MM.1S (cell line): ENCODE measurements around the gene FXYD7.

Experiments used
- DNase-seq: peaks from one replicate; pipeline ENCODE4 v3.0.0-alpha.2; 2015
- H2AFZ ChIP-seq: fragments of 300-600 bp; sonication (generic); 2 replicates; pipeline ENCODE4 v1.6.0; 2016; ENCODE audit warnings: antibody characterized with exemption, low read length
- H3F3A ChIP-seq: fragments of 300-600 bp; sonication (generic); 2 replicates; pipeline ENCODE4 v1.6.1; 2016; ENCODE audit warnings: mild to moderate bottlenecking, antibody characterized with exemption, low read length, moderate library complexity, mixed read lengths; ENCODE audit not compliant: insufficient read depth
- H3K27ac ChIP-seq: fragments of 300-600 bp; sonication (generic); 2 replicates; pipeline ENCODE4 v1.5.1; 2016; ENCODE audit warnings: mild to moderate bottlenecking, low read length
- H3K27me3 ChIP-seq: fragments of 300-600 bp; sonication (generic); replicated peaks from 2 replicates; pipeline ENCODE4 v1.6.0; 2016; ENCODE audit warnings: low read length; ENCODE audit not compliant: insufficient read depth
- H3K36me3 ChIP-seq: fragments of 300-600 bp; sonication (generic); replicated peaks from 2 replicates; pipeline ENCODE4 v1.6.1; 2016; ENCODE audit warnings: mild to moderate bottlenecking, low read length, mixed read lengths; ENCODE audit not compliant: insufficient read depth
- H3K4me1 ChIP-seq: fragments of 300-600 bp; sonication (generic); 2 replicates; pipeline ENCODE4 v1.6.1; 2016; ENCODE audit warnings: low read length, mixed read lengths
- H3K4me2 ChIP-seq: fragments of 300-600 bp; sonication (generic); 2 replicates; pipeline ENCODE4 v1.6.0; 2016; ENCODE audit warnings: low read depth, low read length
- H3K4me3 ChIP-seq: fragments of 300-600 bp; sonication (generic); 2 replicates; pipeline ENCODE4 v1.5.1; 2016; ENCODE audit warnings: low read length, mixed read lengths
- H3K79me2 ChIP-seq: fragments of 300-600 bp; sonication (generic); 2 replicates; pipeline ENCODE4 v1.6.1; 2016; ENCODE audit warnings: mixed run types, low read length, mixed read lengths
- H3K9ac ChIP-seq: fragments of 300-600 bp; sonication (generic); 2 replicates; pipeline ENCODE4 v1.6.1; 2016; ENCODE audit warnings: low read length, mixed read lengths
- H3K9me2 ChIP-seq: fragments of 300-600 bp; sonication (generic); replicated peaks from 2 replicates; pipeline ENCODE4 v1.6.1; 2016; ENCODE audit warnings: mild to moderate bottlenecking, low read length, mixed read lengths; ENCODE audit not compliant: insufficient read depth
- H3K9me3 ChIP-seq: fragments of 300-600 bp; sonication (generic); replicated peaks from 2 replicates; pipeline ENCODE4 v1.6.1; 2016; ENCODE audit warnings: mild to moderate bottlenecking, low read length, mixed read lengths; ENCODE audit not compliant: insufficient read depth
- H4K20me1 ChIP-seq: fragments of 300-600 bp; sonication (generic); 2 replicates; pipeline ENCODE4 v1.6.1; 2016; ENCODE audit warnings: mild to moderate bottlenecking, low read length, moderate library complexity, mixed read lengths; ENCODE audit not compliant: insufficient read depth
- EZH2 ChIP-seq: fragments of 300-600 bp; sonication (generic); optimal IDR thresholded peaks from 2 replicates; pipeline ENCODE3; 2017; ENCODE audit warnings: low read depth, mild to moderate bottlenecking, antibody characterized with exemption, low read length, mixed read lengths
- EZH2phosphoT487 ChIP-seq: fragments of 300-600 bp; sonication (generic); IDR thresholded peaks from 2 replicates; pipeline ENCODE4 v1.6.1; 2018; ENCODE audit warnings: antibody characterized with exemption, low read length
- TF ChIP-seq, protein P1 (sequence below): fragments of 300-600 bp; sonication (generic); IDR thresholded peaks from 2 replicates; pipeline ENCODE4 v1.5.1; 2016; ENCODE audit warnings: antibody characterized with exemption, low read length, mixed read lengths

Gene FXYD7

DNA sequence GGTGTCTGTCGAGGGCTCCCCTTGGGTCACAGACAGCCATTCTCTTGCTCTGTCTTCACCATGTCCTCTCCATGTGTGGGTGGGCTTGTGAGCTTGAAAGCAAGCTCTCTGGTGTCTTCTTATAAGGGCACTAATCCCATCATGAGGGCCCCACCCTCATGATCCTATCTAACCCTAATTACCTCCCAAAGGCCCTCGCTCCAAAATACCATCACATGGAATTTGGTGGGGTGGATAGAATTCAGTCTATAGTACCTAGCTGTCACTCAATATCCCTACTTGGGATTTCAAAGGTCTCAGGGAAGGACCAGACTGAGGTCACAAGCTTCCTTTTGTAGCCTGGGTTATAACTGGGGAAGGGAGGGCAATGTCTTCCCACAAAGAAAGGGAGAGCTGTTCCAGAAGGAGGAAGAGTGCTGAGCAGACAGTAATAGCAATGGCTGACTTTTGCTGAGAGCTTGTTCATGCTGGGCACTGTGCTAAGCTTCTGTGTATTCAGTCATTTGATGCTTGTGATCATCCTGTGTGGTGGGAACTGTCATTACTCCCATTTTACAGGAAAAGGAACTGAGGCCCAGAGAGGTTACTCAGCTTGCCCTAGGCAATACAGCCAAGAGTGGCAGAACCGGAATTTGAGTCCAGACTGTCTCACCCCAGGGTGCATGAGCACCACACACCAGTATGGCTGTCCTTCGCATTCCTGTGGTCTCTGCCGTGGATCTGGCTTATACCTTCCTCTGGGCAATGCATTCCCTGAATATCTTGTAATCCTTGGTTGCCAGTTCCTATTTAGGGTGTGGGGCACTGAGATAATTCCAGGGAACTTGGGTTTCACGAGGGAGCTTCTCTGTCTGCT lies 19.6 kb downstream of the FXYD7 start:
- no peak for DNase-seq
- Histone ChIP-seq H3K27me3 (no peaks in the 10 kb centered on the region), H3F3A (no peaks in the 10 kb centered on the region), H3K36me3 (peaks cover 15% of the 10 kb centered on the region), H3K9me2 (no peaks in the 10 kb centered on the region), H4K20me1 (no peaks in the 10 kb centered on the region; the same call in 1 of the 2 replicates), H3K9ac (no peak overlapping the region), H3K27ac (no peak overlapping the region), H3K4me1 (no peaks in the 10 kb centered on the region), H3K9me3 (no peaks in the 10 kb centered on the region), H2AFZ (no peak overlapping the region), H3K79me2 (peaks cover 13% of the 10 kb centered on the region; the same call in 1 of the 2 replicates), H3K4me3 (no peak overlapping the region), H3K4me2 (no peak overlapping the region)
- TF ChIP-seq EZH2phosphoT487 (no peak), EZH2 (no peak)
- TF ChIP-seq, protein P1, sequence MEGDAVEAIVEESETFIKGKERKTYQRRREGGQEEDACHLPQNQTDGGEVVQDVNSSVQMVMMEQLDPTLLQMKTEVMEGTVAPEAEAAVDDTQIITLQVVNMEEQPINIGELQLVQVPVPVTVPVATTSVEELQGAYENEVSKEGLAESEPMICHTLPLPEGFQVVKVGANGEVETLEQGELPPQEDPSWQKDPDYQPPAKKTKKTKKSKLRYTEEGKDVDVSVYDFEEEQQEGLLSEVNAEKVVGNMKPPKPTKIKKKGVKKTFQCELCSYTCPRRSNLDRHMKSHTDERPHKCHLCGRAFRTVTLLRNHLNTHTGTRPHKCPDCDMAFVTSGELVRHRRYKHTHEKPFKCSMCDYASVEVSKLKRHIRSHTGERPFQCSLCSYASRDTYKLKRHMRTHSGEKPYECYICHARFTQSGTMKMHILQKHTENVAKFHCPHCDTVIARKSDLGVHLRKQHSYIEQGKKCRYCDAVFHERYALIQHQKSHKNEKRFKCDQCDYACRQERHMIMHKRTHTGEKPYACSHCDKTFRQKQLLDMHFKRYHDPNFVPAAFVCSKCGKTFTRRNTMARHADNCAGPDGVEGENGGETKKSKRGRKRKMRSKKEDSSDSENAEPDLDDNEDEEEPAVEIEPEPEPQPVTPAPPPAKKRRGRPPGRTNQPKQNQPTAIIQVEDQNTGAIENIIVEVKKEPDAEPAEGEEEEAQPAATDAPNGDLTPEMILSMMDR, result no peak

DNA sequence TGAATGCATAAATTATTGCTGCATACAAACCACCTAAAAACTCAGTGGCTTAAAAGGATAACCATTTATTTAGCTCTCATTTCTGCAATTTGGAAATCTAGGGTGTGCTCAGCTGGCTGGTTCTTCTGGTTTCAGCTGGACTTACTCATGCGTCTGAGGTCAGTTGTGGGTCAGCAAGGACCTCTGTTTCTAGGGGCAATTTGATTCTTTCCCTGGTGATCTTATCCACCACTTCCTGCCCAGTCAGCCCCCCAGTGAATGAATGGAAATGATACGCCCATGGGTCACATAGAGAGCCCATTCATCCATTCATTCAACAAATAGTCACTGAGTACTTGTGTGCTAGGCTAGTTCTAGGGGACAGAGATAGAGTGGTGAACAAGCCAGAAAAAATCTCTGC lies 21.4 kb downstream of the FXYD7 start:
- no peaks in the 10 kb centered on the region for H3K9me3 ChIP-seq
- H3K9ac ChIP-seq, result no peak overlapping the region
- H3K27ac ChIP-seq, result no peak overlapping the region
- H3F3A ChIP-seq, result no peaks in the 10 kb centered on the region
- peaks cover under 1% of the 10 kb centered on the region; the same call in 1 of the 2 replicates for H3K79me2 ChIP-seq
- H3K4me2 ChIP-seq, result no peak overlapping the region
- DNase-seq, result no peak
- H3K9me2 ChIP-seq, result no peaks in the 10 kb centered on the region
- TF ChIP-seq EZH2, result no peak
- TF ChIP-seq, protein P1, result no peak
- no peak for TF ChIP-seq EZH2phosphoT487
- H4K20me1 ChIP-seq, result no peaks in the 10 kb centered on the region; the same call in 1 of the 2 replicates
- H3K4me1 ChIP-seq, result no peaks in the 10 kb centered on the region
- no peak overlapping the region for H3K4me3 ChIP-seq
- no peak overlapping the region for H2AFZ ChIP-seq
- H3K36me3 ChIP-seq, result peaks cover 7% of the 10 kb centered on the region
- no peaks in the 10 kb centered on the region for H3K27me3 ChIP-seq

DNA sequence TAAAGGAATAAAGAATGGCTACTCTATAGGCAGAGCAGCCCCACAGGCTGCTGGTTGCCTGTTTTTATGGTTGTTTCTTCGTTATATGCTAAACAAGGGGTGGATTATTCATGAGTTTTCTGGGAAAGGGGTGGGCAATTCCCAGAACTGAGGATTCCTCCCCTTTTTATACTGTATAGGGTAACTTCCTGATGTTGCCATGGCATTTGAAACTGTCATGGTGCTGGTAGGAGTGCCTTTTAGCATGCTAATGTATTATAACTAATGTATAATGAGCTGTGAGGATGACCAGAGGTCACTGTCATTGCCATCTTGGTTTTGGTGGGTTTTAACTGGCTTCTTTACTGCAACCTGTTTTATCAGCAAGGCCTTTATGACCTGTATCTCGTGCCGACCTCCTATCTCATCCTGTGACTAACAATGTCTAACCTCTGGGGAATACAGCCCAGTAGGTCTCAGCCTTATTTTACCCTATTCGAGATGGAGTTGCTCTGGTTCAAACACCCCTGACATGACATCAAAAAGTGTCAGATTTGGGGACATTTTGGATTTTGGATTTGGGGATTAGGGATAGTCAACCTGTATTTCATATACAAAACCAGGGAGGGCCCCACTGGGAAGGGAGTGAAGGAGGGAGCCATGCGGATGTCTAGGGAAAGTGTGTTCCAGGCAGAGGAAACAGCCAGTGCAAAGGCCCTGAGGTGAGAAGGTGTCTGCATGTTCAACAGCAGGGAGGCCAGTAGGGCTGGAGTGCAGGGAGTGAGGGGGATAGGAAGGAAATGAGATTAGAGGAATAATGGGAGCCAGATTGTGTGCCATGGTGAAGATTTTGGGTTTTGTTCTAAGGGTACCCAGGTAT lies 22.4 kb downstream of the FXYD7 start:
- H3K36me3 ChIP-seq, result peaks cover 10% of the 10 kb centered on the region
- H3K79me2 ChIP-seq, result no peaks in the 10 kb centered on the region
- H4K20me1 ChIP-seq, result no peaks in the 10 kb centered on the region; the same call in 1 of the 2 replicates
- no peak overlapping the region for H2AFZ ChIP-seq
- no peaks in the 10 kb centered on the region for H3F3A ChIP-seq
- H3K9me2 ChIP-seq, result no peaks in the 10 kb centered on the region
- no peaks in the 10 kb centered on the region for H3K9me3 ChIP-seq
- H3K27me3 ChIP-seq, result no peaks in the 10 kb centered on the region
- H3K4me2 ChIP-seq, result no peak overlapping the region
- no peak for DNase-seq
- no peaks in the 10 kb centered on the region for H3K4me1 ChIP-seq
- no peak overlapping the region for H3K27ac ChIP-seq
- H3K4me3 ChIP-seq, result no peak overlapping the region
- no peak for TF ChIP-seq EZH2
- no peak for TF ChIP-seq EZH2phosphoT487
- TF ChIP-seq, protein P1, result no peak
- no peak overlapping the region for H3K9ac ChIP-seq
